SKM-1 treated with dmso at 0.1 percent for 144 hours (cell line): Measurements from ENCODE around the gene NKX6-2.
"Not testable (repeated sequence)": the region's sequence is repeated elsewhere in the genome, so short reads cannot be mapped to it uniquely, and the experiment has no call there.

ENCODE experiments used
- DNase-seq: peaks from one replicate; lab custom pipeline; 2025; ENCODE audit not compliant: unreplicated experiment; lab: John Stamatoyannopoulos, UW

The NKX6-2 gene

GRCh38 chr10:132743196-132743924, 42.6 kb downstream of the NKX6-2 start:
- not testable (repeated sequence) for DNase-seq

GRCh38 chr10:132742837-132743194, 43.1 kb downstream of the NKX6-2 start:
- no peak for DNase-seq

- no peak for DNase-seq
Measured at GRCh38 chr10:132742167-132742836, 43.6 kb downstream of the NKX6-2 start.

- no peak for DNase-seq
Measured at GRCh38 chr10:132740588-132740987, 45.4 kb downstream of the NKX6-2 start.

- no peak for DNase-seq
Measured at GRCh38 chr10:132739225-132739613, 46.7 kb downstream of the NKX6-2 start.

- DNase-seq: no peak
Measured at GRCh38 chr10:132738454-132739224, 47.3 kb downstream of the NKX6-2 start.

GRCh38 chr10:132737390-132738048, 48.4 kb downstream of the NKX6-2 start:
- DNase-seq: no peak

- DNase-seq: no peak
Measured at GRCh38 chr10:132735923-132736391, 50.0 kb downstream of the NKX6-2 start.

- no peak for DNase-seq
Measured at GRCh38 chr10:132735341-132735775, 50.6 kb downstream of the NKX6-2 start.

GRCh38 chr10:132733926-132734325, 52.0 kb downstream of the NKX6-2 start:
- no peak for DNase-seq
